NT2/D1 (cell line): ENCODE data around the gene GTF2A2.

Source experiments
- DNase-seq: peaks from one replicate; pipeline ENCODE4 v3.0.0-alpha.2; 2011; ENCODE audit warnings: low read depth, low spot score
- H3K27me3 ChIP-seq: 2 replicates; pipeline ENCODE4 v1.6.0; 2011; ENCODE audit warnings: mild to moderate bottlenecking; ENCODE audit not compliant: insufficient read length, insufficient read depth
- H3K36me3 ChIP-seq: 2 replicates; pipeline ENCODE4 v1.6.1; 2011; ENCODE audit warnings: mild to moderate bottlenecking, low read length, mixed read lengths; ENCODE audit not compliant: insufficient read depth, insufficient read length
- H3K4me1 ChIP-seq: 2 replicates; pipeline ENCODE4 v1.5.1; 2011; ENCODE audit not compliant: insufficient read depth, insufficient read length
- H3K4me3 ChIP-seq: 2 replicates; pipeline ENCODE4 v1.5.1; 2011; ENCODE audit warnings: low read depth; ENCODE audit not compliant: insufficient read length
- H3K9ac ChIP-seq: 2 replicates; pipeline ENCODE4 v1.6.0; 2011; ENCODE audit warnings: low read depth; ENCODE audit not compliant: insufficient read length
- H3K9me3 ChIP-seq: 2 replicates; pipeline ENCODE4 v1.5.1; 2011; ENCODE audit warnings: mild to moderate bottlenecking, low read length; ENCODE audit not compliant: insufficient read depth
- SUZ12 ChIP-seq: IDR thresholded peaks from 2 replicates; pipeline ENCODE4 v1.6.1; 2011; ENCODE audit not compliant: insufficient read length, insufficient read depth; ENCODE audit errors: extremely low read depth
- YY1 ChIP-seq: IDR thresholded peaks from 2 replicates; pipeline ENCODE4 v1.6.1; 2011; ENCODE audit not compliant: insufficient read length, insufficient read depth
- ZNF274 ChIP-seq: IDR thresholded peaks from 2 replicates; pipeline ENCODE4 v1.6.1; 2011; ENCODE audit warnings: mild to moderate bottlenecking, low read depth, low read length

Gene GTF2A2

DNA sequence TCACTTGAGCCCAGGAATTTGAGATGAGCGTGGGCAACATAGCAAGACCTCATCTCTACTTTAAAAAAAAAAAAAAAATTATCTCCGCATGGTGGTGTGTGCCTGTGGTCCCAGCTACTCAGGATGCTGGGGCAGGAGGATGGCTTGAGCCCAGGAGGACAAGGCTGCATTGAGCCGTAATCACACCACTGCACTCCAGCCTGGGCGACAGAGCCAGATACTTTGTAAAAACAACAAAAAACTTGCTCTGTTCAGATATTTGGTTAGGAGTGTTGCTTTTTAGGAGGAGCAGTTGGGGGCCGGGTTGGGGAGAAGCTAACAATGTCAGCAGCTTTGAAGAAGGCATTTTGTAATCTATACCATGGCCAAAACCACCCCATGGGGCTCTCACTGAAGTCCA lies 41.7 kb downstream of the GTF2A2 start:
- DNase-seq, result no peak
- no peaks in the 10 kb centered on the region for H3K4me1 ChIP-seq
- no peaks in the 10 kb centered on the region for H3K36me3 ChIP-seq
- no peak overlapping the region for H3K9ac ChIP-seq
- TF ChIP-seq SUZ12 (no peak), YY1 (no peak), ZNF274 (no peak)
- no peaks in the 10 kb centered on the region for H3K27me3 ChIP-seq
- H3K4me3 ChIP-seq, result no peak overlapping the region
- H3K9me3 ChIP-seq, result no peaks in the 10 kb centered on the region

DNA sequence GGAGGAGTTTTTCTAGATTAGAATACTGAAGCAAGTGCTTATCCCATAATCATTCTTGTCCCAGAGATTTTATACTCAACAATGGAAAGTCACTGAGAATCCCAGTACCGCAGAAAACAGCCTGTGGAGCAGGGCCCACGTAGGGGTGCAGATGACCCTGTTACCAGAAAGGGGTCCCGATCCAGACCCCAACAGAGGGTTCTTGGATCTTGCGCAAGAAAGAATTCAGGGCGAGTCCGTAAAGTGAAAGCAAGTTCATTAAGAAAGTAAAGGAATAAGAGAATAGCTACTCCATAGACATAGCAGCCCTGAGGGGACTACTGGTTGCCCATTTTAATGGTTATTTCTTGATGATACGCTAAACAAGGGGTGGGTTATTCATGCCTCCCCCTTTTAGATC lies 43.2 kb downstream of the GTF2A2 start:
- H3K36me3 ChIP-seq, result no peaks in the 10 kb centered on the region
- H3K9ac ChIP-seq, result no peak overlapping the region
- no peaks in the 10 kb centered on the region for H3K4me1 ChIP-seq
- H3K4me3 ChIP-seq, result no peak overlapping the region
- TF ChIP-seq YY1, result no peak
- no peak for TF ChIP-seq ZNF274
- no peak for TF ChIP-seq SUZ12
- no peak for DNase-seq
- no peaks in the 10 kb centered on the region for H3K27me3 ChIP-seq
- H3K9me3 ChIP-seq, result no peaks in the 10 kb centered on the region

DNA sequence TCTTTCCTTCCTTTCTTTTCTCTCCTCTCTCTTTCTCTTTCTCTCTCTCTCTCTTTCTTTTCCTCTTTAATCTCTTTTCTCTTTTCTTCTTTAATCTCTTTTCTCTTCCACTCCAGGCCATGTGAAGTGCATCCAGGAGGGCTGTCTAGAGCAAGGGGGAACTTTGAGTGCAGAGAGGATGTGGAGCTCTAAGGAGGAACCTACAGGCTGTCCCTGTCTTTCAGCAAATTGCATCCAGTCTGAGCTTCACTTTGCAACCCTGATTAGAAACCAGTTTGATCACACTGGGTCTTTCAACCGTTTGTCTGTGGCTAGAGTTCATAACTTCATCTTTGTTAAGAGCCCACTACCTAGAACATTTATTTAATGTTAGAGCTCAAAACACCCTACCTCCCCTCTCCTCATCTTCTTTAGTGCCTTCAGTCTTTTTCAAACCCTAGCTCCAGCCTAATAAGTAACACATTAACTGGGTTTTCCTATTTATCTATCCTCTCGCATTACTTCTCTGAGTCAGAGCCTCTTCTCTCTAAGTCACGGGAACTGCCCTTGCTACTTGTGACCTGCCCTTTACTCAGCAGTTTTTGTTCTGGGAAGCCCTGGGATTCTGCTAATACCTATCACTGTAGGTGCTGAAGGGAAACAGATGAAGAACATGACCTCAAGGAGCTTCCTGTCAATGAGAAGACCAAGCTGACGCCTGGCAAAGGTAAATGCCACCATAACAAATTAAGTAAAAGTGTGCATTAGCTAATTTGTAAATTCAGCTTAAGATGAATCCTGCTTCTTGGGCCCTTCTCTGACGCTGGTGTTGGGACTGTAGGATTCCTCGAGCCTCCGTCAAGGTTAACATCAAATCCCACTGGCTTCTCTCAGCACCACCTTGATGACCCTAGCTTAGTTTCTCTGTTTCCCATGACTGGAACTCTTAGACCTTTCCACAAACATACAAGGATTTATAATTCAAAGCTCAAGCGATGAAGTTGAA lies 45.7 kb downstream of the GTF2A2 start, which contains the start of gene GCNT3:
TSS of gene GCNT3 (plus strand) at position 508 of the 985 bp plus-strand sequence. CDS start 6,456 bp downstream, outside the sequence.
- Histone ChIP-seq H3K4me3 (no peak within 1 kb of the TSS), H3K9me3 (no peaks in the 10 kb centered on the region), H3K9ac (no peak within 1 kb of the TSS), H3K27me3 (no peaks in the 10 kb centered on the region), H3K4me1 (no peaks in the 10 kb centered on the region), H3K36me3 (no peaks in the 10 kb centered on the region)
- no peak for DNase-seq
- no peak for TF ChIP-seq YY1
- TF ChIP-seq SUZ12, result no peak
- TF ChIP-seq ZNF274, result no peak

DNA sequence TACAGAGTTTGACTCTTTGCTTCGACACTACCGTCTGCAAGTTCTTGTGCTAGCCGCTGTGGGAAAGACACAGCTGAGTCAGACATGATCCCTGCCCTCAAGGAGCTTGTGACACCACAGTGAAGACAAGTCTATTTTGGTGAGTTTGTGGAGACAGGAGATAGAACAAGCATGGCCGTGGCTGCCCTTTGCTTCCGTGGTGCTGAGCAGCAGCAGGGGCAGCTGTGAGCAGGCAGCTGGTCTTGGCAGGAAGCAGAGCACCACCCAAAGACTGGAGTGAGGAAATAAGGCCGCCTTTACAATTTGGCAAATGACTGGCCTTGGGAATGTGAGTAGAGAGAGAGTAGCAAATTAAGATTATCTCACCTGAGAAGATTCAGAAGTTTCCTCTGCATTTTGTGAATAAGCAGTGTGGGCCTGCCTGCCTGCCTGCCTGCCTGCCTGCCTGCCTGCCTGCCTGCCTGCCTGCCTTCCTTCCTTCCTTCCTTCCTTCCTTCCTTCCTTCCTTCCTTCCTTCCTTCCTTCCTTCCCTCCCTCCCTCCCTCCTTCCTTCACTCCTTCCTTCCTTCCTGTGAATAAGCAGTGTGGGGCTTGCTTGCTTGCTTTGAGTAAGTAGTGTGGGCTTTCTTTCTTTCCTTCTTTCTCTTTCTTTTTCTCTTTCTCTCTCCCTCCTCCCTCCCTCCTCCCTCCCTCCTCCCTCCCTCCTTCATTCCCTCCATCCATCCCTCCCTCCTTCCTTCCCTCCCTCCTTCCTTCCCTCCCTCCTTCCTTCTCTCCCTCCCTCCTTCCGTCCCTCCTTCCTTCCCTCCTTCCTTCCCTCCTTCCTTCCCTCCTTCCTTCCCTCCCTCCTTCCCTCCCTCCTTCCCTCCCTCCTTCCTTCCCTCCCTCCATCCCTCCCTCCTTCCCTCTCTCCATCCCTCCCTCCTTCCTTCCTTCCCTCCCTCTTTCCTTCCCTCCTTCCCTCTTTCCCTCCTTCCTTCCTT lies 47.3 kb downstream of the GTF2A2 start:
- no peaks in the 10 kb centered on the region for H3K9me3 ChIP-seq
- TF ChIP-seq YY1, result no peak
- no peak for TF ChIP-seq ZNF274
- TF ChIP-seq SUZ12, result no peak
- H3K36me3 ChIP-seq, result no peaks in the 10 kb centered on the region
- H3K9ac ChIP-seq, result no peak overlapping the region
- DNase-seq, result no peak
- H3K4me1 ChIP-seq, result no peaks in the 10 kb centered on the region
- H3K27me3 ChIP-seq, result no peaks in the 10 kb centered on the region
- H3K4me3 ChIP-seq, result no peak overlapping the region

DNA sequence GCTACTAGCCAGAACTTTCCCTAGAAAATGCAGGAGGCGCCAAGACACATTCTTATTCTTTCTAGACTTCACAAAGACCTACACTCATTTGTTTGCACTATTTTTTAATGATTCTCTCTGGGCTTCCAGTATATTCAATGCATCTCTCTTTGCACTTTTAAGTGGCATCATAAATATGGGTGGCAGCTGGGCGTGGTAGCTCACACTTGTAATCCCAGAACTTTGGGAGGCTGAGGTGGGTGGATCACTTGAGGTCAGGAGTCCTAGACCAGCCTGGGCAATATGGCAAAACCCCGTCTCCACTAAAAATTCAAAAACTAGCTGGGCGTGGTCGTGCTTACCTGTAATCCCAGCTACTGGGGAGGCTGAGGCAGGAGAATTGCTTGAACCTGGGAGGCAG lies 51.3 kb downstream of the GTF2A2 start:
- Histone ChIP-seq H3K4me3 (no peak overlapping the region), H3K9ac (no peak overlapping the region), H3K27me3 (no peaks in the 10 kb centered on the region), H3K4me1 (no peaks in the 10 kb centered on the region), H3K9me3 (peaks cover 19% of the 10 kb centered on the region; the same call in 1 of the 2 replicates), H3K36me3 (no peaks in the 10 kb centered on the region)
- DNase-seq, result no peak
- no peak for TF ChIP-seq YY1
- no peak for TF ChIP-seq SUZ12
- TF ChIP-seq ZNF274, result no peak

DNA sequence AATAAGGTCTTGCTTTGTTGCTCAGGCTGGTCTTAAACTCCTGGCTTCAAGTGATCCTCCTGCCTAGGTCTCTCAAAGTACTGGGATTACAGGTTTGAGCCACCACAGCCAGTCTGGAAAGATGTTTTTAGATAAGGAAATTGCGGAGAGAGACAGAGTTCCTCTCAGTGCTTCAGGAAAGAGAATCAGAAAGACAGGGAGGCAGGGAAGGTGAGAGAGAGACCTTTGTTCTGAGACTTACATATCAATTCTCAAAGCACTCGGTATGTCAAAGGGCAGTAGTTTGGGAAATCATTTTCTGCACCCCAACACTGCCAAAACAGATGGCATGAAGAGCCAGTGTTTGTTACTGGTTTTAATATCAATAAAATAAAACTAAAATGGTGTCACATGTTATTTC lies 58.9 kb downstream of the GTF2A2 start:
- Histone ChIP-seq H3K27me3 (no peaks in the 10 kb centered on the region), H3K4me3 (no peak overlapping the region), H3K4me1 (no peaks in the 10 kb centered on the region), H3K9ac (no peak overlapping the region), H3K9me3 (peaks cover 9% of the 10 kb centered on the region; the same call in 1 of the 2 replicates), H3K36me3 (no peaks in the 10 kb centered on the region)
- TF ChIP-seq YY1 (no peak), ZNF274 (no peak)
- no peak for DNase-seq

DNA sequence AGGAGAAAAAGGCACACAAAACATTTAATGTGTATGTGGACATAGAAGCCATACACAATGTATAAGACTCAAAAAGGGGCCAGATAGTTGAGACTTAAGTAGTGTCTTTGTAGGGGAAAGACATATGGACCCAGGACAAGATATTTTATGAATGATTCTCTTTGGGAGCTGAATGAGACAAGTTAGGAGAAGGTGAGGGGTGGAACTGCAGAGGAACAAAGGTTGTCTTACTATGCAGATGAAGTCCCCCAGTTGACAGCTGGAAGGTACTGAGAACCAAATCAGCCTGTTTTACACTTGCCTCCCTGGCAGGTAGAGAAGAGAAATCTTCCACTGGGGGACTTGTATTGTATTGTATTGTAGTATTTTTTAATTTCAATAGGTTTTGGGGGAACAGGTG lies 60.7 kb downstream of the GTF2A2 start:
- Histone ChIP-seq H3K9me3 (no peaks in the 10 kb centered on the region; the same call in 1 of the 2 replicates), H3K9ac (no peak overlapping the region), H3K4me3 (no peak overlapping the region), H3K36me3 (no peaks in the 10 kb centered on the region), H3K27me3 (no peaks in the 10 kb centered on the region), H3K4me1 (no peaks in the 10 kb centered on the region)
- no peak for TF ChIP-seq ZNF274
- no peak for TF ChIP-seq YY1
- no peak for TF ChIP-seq SUZ12
- DNase-seq, result no peak
